LNCaP clone FGC (cell line): ENCODE measurements around the gene FREM1.

Experiments used
- DNase-seq: peaks from one replicate; pipeline ENCODE4 v3.0.0-alpha.2; 2011; ENCODE audit warnings: low read depth
- H3K4me3 ChIP-seq: 2 replicates; pipeline ENCODE4 v1.5.1; 2011; ENCODE audit warnings: mild to moderate bottlenecking, low read depth, low read length, control low read depth
- TF ChIP-seq, protein P1 (sequence below): IDR thresholded peaks from 2 replicates; pipeline ENCODE4 v1.5.1; 2012; ENCODE audit warnings: mild to moderate bottlenecking; ENCODE audit not compliant: control insufficient read depth, insufficient read depth; ENCODE audit errors: extremely low read depth

The FREM1 gene

GRCh38 chr9:14741369-14741768, 168.9 kb downstream of the FREM1 start:
- TF ChIP-seq, protein P1, sequence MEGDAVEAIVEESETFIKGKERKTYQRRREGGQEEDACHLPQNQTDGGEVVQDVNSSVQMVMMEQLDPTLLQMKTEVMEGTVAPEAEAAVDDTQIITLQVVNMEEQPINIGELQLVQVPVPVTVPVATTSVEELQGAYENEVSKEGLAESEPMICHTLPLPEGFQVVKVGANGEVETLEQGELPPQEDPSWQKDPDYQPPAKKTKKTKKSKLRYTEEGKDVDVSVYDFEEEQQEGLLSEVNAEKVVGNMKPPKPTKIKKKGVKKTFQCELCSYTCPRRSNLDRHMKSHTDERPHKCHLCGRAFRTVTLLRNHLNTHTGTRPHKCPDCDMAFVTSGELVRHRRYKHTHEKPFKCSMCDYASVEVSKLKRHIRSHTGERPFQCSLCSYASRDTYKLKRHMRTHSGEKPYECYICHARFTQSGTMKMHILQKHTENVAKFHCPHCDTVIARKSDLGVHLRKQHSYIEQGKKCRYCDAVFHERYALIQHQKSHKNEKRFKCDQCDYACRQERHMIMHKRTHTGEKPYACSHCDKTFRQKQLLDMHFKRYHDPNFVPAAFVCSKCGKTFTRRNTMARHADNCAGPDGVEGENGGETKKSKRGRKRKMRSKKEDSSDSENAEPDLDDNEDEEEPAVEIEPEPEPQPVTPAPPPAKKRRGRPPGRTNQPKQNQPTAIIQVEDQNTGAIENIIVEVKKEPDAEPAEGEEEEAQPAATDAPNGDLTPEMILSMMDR, result no peak
- no peak for DNase-seq
- no peak overlapping the region for H3K4me3 ChIP-seq

GRCh38 chr9:14733133-14733532, 177.1 kb downstream of the FREM1 start:
- no peak overlapping the region for H3K4me3 ChIP-seq
- DNase-seq, result no peak

GRCh38 chr9:14731294-14731981, 178.8 kb downstream of the FREM1 start:
- no peak for DNase-seq
- TF ChIP-seq, protein P1, result no peak
- H3K4me3 ChIP-seq, result no peak overlapping the region

More at GRCh38 chr9:14733133-14733532, 177.1 kb downstream of the FREM1 start:
- TF ChIP-seq, protein P1, result no peak

GRCh38 chr9:14730461-14730898, 179.7 kb downstream of the FREM1 start:
- TF ChIP-seq, protein P1, result no peak
- H3K4me3 ChIP-seq, result no peak overlapping the region
- no peak for DNase-seq

DNA sequence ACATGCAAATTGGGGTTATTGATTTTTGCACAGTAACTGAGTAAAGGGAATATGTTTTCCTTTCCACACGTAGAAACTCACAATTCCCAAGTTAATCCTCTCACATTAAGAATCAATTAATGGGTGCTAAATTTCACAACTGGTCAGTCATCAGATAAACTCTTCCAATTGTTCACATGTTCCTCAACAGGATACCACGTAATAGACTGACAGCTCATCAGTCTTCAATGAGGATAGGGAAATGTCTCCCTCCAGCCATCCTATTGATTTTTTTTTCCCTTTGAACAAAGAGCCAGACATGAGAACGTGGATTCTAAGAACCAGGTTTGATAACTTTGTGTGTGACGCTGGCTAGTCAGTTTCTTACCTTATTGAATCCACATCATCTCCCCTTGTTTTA, 186.9 kb downstream of the FREM1 start:
- H3K4me3 ChIP-seq, result no peak overlapping the region
- TF ChIP-seq, protein P1, result no peak
- no peak for DNase-seq

GRCh38 chr9:14722391-14723035, 187.7 kb downstream of the FREM1 start, which contains the start of gene CER1:
CER1 (minus strand) TSS chr9:14722733; CDS start chr9:14722672, 61 bp downstream.
- TF ChIP-seq, protein P1, result no peak
- DNase-seq, result no peak
- no peak within 1 kb of the TSS for H3K4me3 ChIP-seq
